Type B pancreatic cell (in vitro differentiated cells): ENCODE results near the gene MTMR11. TPM values are rescaled to one million over a fixed set of nuclear protein-coding genes. Genes with fewer than 3 reads are reported as not detected.
A peak's percentile ranks its signal among the peaks of the same experiment; 100 is the strongest.

Experiments
- DNase-seq: peaks from one replicate; pipeline ENCODE4 v3.0.0; 2021; ENCODE audit warnings: mixed read lengths; ENCODE audit not compliant: unreplicated experiment; ENCODE audit errors: extremely low spot score
- H3K27ac Mint-ChIP-seq: 2 replicates; pipeline ENCODE4 v1.8.0; 2021; ENCODE audit warnings: mild to moderate bottlenecking, mixed read lengths
- H3K27me3 Mint-ChIP-seq: 2 replicates; pipeline ENCODE4 v1.8.0; 2021; ENCODE audit warnings: mixed read lengths
- H3K36me3 Mint-ChIP-seq: 2 replicates; pipeline ENCODE4 v1.8.0; 2021; ENCODE audit warnings: mixed read lengths
- H3K4me1 Mint-ChIP-seq: one replicate; pipeline ENCODE4 v1.8.0; 2021; ENCODE audit warnings: mixed read lengths; ENCODE audit not compliant: unreplicated experiment
- H3K4me3 Mint-ChIP-seq: 2 replicates; pipeline ENCODE4 v1.8.0; 2021; ENCODE audit warnings: mild to moderate bottlenecking, mixed read lengths
- H3K9me3 Mint-ChIP-seq: 2 replicates; pipeline ENCODE4 v1.8.0; 2021; ENCODE audit warnings: mixed read lengths
- total RNA-seq: library from RNA; stranded (reverse); gene quantifications from 2 replicates; pipeline ENCODE4 v1.2.1, GENCODE V29; 2021; ENCODE audit warnings: low replicate concordance
- TF ChIP-seq, protein P1 (sequence below): fragments of 200-600 bp; sonication (generic); conservative IDR thresholded peaks from 2 replicates; pipeline ENCODE4 v1.5.0; 2021; ENCODE audit warnings: antibody characterized with exemption, mild to moderate bottlenecking

Gene MTMR11
- total RNA-seq, 1 donor from 2014 or later, result 21.0 TPM

DNA sequence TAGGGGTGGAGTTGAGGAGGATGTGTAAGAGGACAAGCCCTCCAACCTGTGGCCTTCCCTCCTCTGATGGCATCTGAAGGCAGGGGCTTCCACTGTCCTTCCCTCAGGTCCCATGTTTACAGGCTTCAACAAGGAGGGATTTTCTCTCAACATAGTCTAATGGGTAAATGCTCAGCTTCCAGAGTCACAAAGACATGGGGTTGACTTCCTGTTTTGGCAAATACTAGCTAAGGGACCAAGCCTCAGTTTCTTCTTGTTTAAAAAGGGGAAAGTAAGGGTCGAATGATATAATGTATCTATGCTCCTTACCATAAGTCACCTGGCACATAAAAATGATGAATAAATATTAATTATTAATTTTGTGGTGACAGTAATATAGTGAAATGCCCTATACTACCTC lies 22.1 kb downstream of the MTMR11 start:
- Mint-ChIP-seq H3K4me3 (no peak overlapping the region), H3K9me3 (no peaks in the 10 kb centered on the region), H3K27me3 (peaks cover 4% of the 10 kb centered on the region), H3K36me3 (no peaks in the 10 kb centered on the region), H3K4me1 (peaks cover 13% of the 10 kb centered on the region), H3K27ac (no peak overlapping the region)
- DNase-seq, result no peak
- TF ChIP-seq, protein P1, sequence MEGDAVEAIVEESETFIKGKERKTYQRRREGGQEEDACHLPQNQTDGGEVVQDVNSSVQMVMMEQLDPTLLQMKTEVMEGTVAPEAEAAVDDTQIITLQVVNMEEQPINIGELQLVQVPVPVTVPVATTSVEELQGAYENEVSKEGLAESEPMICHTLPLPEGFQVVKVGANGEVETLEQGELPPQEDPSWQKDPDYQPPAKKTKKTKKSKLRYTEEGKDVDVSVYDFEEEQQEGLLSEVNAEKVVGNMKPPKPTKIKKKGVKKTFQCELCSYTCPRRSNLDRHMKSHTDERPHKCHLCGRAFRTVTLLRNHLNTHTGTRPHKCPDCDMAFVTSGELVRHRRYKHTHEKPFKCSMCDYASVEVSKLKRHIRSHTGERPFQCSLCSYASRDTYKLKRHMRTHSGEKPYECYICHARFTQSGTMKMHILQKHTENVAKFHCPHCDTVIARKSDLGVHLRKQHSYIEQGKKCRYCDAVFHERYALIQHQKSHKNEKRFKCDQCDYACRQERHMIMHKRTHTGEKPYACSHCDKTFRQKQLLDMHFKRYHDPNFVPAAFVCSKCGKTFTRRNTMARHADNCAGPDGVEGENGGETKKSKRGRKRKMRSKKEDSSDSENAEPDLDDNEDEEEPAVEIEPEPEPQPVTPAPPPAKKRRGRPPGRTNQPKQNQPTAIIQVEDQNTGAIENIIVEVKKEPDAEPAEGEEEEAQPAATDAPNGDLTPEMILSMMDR, result no peak

DNA sequence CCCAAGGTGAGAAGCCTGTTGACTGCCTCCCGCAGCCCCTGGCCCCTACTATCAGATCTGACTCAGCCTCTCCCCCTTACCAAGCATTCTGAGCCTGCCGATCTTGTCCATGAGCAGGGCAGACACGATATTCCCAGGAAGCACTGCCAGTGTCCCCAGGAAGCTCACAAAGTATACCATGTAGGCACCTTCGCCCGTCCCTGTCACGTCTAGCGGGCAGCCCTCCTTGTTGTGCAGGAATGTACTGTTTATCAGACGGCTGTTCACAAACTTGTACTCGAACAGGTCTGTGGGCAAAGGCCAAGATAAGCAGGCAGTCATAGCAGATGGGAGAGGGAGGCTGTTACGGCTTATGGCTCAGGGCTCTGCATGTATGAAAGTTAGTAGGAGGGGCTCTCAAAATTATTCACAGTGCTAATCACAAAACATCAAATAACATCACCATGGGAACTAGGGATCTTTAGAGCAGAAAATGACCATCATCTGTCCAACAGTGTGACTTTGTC lies 30.1 kb downstream of the MTMR11 start:
- peaks cover 6% of the 10 kb centered on the region for H3K36me3 Mint-ChIP-seq
- no peak overlapping the region for H3K4me3 Mint-ChIP-seq
- no peak overlapping the region for H3K27ac Mint-ChIP-seq
- H3K27me3 Mint-ChIP-seq, result no peaks in the 10 kb centered on the region
- no peaks in the 10 kb centered on the region for H3K9me3 Mint-ChIP-seq
- TF ChIP-seq, protein P1, result no peak
- no peak for DNase-seq
- peaks cover 4% of the 10 kb centered on the region for H3K4me1 Mint-ChIP-seq

DNA sequence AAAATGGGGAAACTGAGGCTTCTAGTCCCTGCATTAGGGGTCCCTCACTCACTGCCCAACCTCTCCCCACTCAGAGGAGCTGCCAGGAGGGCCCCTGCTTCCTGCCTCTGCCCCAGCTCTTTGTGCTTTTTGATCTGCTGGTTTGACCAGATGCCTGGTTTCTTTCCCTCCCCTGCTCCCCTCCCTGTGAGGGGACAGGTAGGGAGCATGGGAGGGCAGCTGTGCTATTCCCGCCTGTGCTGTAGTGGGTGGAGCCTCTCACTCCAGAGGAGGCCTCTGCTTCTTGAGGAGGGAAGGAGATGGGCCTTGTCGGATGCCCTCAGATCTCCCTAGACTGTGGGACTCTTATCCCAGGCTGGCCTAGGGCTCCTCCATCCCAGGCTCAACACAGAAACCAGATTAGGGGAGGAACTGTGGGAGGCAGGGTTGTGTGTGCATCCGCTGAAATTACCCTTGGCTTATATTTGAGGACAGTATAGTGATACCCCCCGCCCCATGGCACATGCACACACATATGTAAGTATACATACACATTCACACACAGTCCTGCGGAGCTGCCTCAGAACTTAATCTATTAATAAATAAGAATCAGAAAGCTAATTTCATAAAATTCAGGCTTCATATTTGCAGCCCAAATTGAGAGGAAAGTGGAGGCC lies 32.7 kb downstream of the MTMR11 start:
- Mint-ChIP-seq H3K36me3 (peaks cover 16% of the 10 kb centered on the region), H3K4me1 (peaks cover 10% of the 10 kb centered on the region), H3K27me3 (no peaks in the 10 kb centered on the region), H3K27ac (peak overlapping the region; percentile 84), H3K9me3 (peaks cover 6% of the 10 kb centered on the region), H3K4me3 (peak overlapping the region; percentile 52)
- no peak for DNase-seq
- TF ChIP-seq, protein P1, result no peak

DNA sequence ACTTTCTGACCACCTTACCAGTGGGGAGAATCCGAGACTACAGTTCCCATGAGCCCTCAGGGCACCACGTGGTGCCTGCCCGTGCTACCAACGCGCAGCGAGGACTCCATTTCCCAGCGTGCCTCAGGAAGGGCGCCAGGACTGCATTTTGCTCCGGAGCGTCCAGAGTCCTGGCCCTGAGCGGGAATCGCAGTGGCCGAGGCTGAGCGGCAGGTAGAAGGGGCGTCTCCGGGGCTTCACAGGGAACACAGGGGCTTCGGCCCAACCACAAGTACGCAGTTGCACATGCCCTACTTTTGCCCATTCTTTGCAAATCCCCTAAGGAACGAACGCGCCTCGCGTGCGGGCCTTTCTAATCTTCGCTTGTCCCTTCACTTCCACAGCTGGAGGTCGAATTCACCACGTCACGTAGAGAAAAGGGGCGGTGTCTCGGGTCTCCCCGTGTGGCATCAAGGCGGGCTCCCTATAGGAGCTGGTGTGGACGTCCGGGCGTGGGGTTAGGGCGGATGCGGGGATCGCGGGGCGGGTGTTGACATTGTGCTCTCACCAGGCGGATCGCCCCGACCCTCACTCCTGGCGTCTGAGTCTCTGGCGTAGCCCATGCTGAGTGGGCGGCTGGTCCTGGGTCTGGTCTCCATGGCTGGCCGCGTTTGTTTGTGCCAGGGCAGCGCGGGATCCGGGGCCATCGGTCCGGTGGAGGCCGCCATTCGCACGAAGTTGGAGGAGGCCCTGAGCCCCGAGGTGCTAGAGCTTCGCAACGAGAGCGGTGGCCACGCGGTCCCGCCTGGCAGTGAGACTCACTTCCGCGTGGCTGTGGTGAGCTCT lies 37.0 kb downstream of the MTMR11 start, which contains the start of gene BOLA1:
TSS of gene BOLA1 (plus strand) at position 109 of the 825 bp plus-strand sequence. CDS start at position 601, 492 bp downstream.
- peak within 1 kb of the TSS; percentile 93 for H3K4me3 Mint-ChIP-seq

GRCh38 chr1:149896575-149896974 lies 40.1 kb downstream of the MTMR11 start:
- Mint-ChIP-seq H3K4me3 (no peak overlapping the region), H3K9me3 (peaks cover 6% of the 10 kb centered on the region), H3K27me3 (no peaks in the 10 kb centered on the region), H3K36me3 (peaks cover 10% of the 10 kb centered on the region), H3K27ac (no peak overlapping the region), H3K4me1 (peaks cover 6% of the 10 kb centered on the region)
- TF ChIP-seq, protein P1, result no peak
- DNase-seq, result no peak

More for the DNA sequence above, 37.0 kb downstream of the MTMR11 start, which contains the start of gene BOLA1:
- peak within 1 kb of the TSS; percentile 95 for H3K27ac Mint-ChIP-seq
- H3K27me3 Mint-ChIP-seq, result no peaks in the 10 kb centered on the region
- peaks cover 13% of the 10 kb centered on the region for H3K36me3 Mint-ChIP-seq
- TF ChIP-seq, protein P1, result no peak
- peaks cover 6% of the 10 kb centered on the region for H3K9me3 Mint-ChIP-seq
- peak; percentile 89 for DNase-seq
- H3K4me1 Mint-ChIP-seq, result peaks cover 10% of the 10 kb centered on the region
